Keratinocyte (primary cell): ENCODE data around the gene TUBB4A. TPM values are rescaled to one million over a fixed set of nuclear protein-coding genes. Genes with fewer than 3 reads are reported as not detected.

Experiments used
- DNase-seq: peaks from one replicate; pipeline ENCODE4 v3.0.0-alpha.2; 2011; ENCODE audit warnings: low read depth, missing footprints, low spot score
- FAIRE-seq: peaks from 2 replicates; lab custom pipeline; 2011; peaks lifted over from hg19 to GRCh38; lab: Jason Lieb, UNC
- H2AFZ ChIP-seq: 2 replicates; pipeline ENCODE4 v1.6.0; 2012; ENCODE audit warnings: low read length, control low read depth, inconsistent platforms; ENCODE audit not compliant: control insufficient read depth
- H3K27ac ChIP-seq: 2 replicates; pipeline ENCODE4 v1.5.1; 2011; ENCODE audit warnings: low read length; ENCODE audit not compliant: control insufficient read depth, insufficient read depth
- H3K27me3 ChIP-seq: 3 replicates; pipeline ENCODE4 v1.6.0; 2011; ENCODE audit warnings: low read length; ENCODE audit not compliant: control insufficient read depth, insufficient read depth; ENCODE audit errors: extremely low read depth
- H3K36me3 ChIP-seq, 2 experiments: 2 replicates in 1 of 2; 3 replicates in 1 of 2; pipeline ENCODE4 v1.5.1; 2011; ENCODE audit warnings: low read length in 2 of 2, mild to moderate bottlenecking in 1 of 2; ENCODE audit not compliant: control insufficient read depth in 2 of 2, insufficient read depth in 2 of 2; ENCODE audit errors: extremely low read depth in 1 of 2
- H3K4me1 ChIP-seq: 3 replicates; pipeline ENCODE4 v1.5.1; 2011; ENCODE audit warnings: low read length; ENCODE audit not compliant: control insufficient read depth, insufficient read depth; ENCODE audit errors: extremely low read depth
- H3K4me2 ChIP-seq: 3 replicates; pipeline ENCODE4 v1.6.0; 2011; ENCODE audit warnings: low read depth, low read length; ENCODE audit not compliant: control insufficient read depth, insufficient read depth; ENCODE audit errors: extremely low read depth
- H3K4me3 ChIP-seq, 3 experiments: fragments of 200-600 bp in 1 of 3; sonication (generic) in 1 of 3; 2 replicates in 2 of 3; 3 replicates in 1 of 3; pipeline ENCODE4 v1.5.1; 2011 to 2016; ENCODE audit warnings: low read length in 3 of 3, mild to moderate bottlenecking in 3 of 3, control low read depth in 2 of 3, inconsistent platforms in 1 of 3, low read depth in 1 of 3, mixed read lengths in 1 of 3, mixed run types in 1 of 3, moderate library complexity in 1 of 3; ENCODE audit not compliant: control insufficient read depth in 2 of 3, insufficient read depth in 2 of 3; ENCODE audit errors: extremely low read depth in 1 of 3
- H3K79me2 ChIP-seq: 2 replicates; pipeline ENCODE4 v1.6.0; 2012; ENCODE audit warnings: low read length; ENCODE audit not compliant: control insufficient read depth, insufficient read depth
- H3K9ac ChIP-seq: 3 replicates; pipeline ENCODE4 v1.6.0; 2011; ENCODE audit warnings: low read length; ENCODE audit not compliant: control insufficient read depth, insufficient read depth; ENCODE audit errors: extremely low read depth
- H3K9me1 ChIP-seq: 3 replicates; pipeline ENCODE4 v1.6.0; 2011; ENCODE audit warnings: low read length; ENCODE audit not compliant: control insufficient read depth, insufficient read depth; ENCODE audit errors: extremely low read depth
- H3K9me3 ChIP-seq: 2 replicates; pipeline ENCODE4 v1.5.1; 2012; ENCODE audit warnings: low read depth, low read length; ENCODE audit not compliant: control insufficient read depth
- H4K20me1 ChIP-seq: 3 replicates; pipeline ENCODE4 v1.6.0; 2011; ENCODE audit warnings: low read length; ENCODE audit not compliant: control insufficient read depth, insufficient read depth; ENCODE audit errors: extremely low read depth
- EZH2 ChIP-seq: IDR thresholded peaks from one replicate; pipeline ENCODE4 v1.6.1; 2012; ENCODE audit warnings: inconsistent platforms, mild to moderate bottlenecking, low read length, moderate library complexity
- dilution Hi-C: fragments of 300-500 bp; cut with MboI; formaldehyde crosslinking; loops from one replicate; pipeline ENCODE4 v1.7.0; 2020; ENCODE audit warnings: low sequenced_read_pairs; ENCODE audit not compliant: extremely low pct_ligation_motif_present
- polyA plus RNA-seq, 5 experiments: library from polyadenylated mRNA; depleted of rRNA in 3 of 5; stranded (reverse) in 3 of 5; stranded (forward) in 1 of 5; unstranded in 1 of 5; fragments of >200 nt; gene quantifications; 1 replicate in 1 of 5; 2 replicates in 3 of 5; 3 replicates in 1 of 5; pipeline versions ENCODE4 v1.2.1 to v1.2.3, GENCODE V29; 2011 to 2012; ENCODE audit warnings: missing spikeins in 2 of 5, low read depth in 1 of 5, low replicate concordance in 1 of 5
- TF ChIP-seq, protein P1 (sequence below), 3 experiments: IDR thresholded peaks in 1 of 3; conservative IDR thresholded peaks in 1 of 3; optimal IDR thresholded peaks in 1 of 3; 2 replicates in 2 of 3; 3 replicates in 1 of 3; pipeline versions ENCODE3 to v1.5.1; 2011; ENCODE audit warnings: low read length in 3 of 3, mild to moderate bottlenecking in 3 of 3, moderate library complexity in 2 of 3, control low read depth in 1 of 3, inconsistent platforms in 1 of 3; ENCODE audit not compliant: insufficient read depth in 2 of 3; ENCODE audit errors: extremely low read depth in 1 of 3

TUBB4A gene
- polyA plus RNA-seq, 1 donor (not counting 4 experiments of a cell fraction or from before 2014, with no cell fraction given), result not detected

DNA sequence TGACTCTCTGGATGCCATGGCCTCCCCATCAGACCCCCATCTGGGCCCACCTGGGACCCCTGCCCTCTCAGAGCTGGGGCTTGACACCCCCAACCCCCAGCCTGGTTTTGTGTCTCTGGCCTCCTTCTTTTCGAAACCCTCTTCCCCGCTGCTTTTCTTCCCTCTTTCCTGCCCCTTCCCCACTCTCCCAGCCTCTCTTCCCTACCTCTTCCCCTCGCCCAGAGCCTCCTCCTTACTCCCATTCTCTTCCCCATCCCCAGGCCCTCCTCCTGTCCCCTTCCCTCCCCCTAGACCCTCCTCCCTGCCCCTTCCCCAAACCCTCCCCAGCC is 30.9 kb upstream of the TUBB4A start:
- no peaks in the 10 kb centered on the region for H3K27me3 ChIP-seq
- H3K9me1 ChIP-seq, result no peaks in the 10 kb centered on the region
- peak overlapping the region; percentile 70 to 95 (median 93) for H3K4me3 ChIP-seq
- FAIRE-seq, result no peak
- H3K9ac ChIP-seq, result peak overlapping the region; percentile 85
- peak overlapping the region; percentile 96 for H3K4me2 ChIP-seq
- no peak overlapping the region for H2AFZ ChIP-seq
- dilution Hi-C loops, result no loop called here
- H3K79me2 ChIP-seq, result peaks cover 35% of the 10 kb centered on the region
- no peaks in the 10 kb centered on the region for H4K20me1 ChIP-seq
- H3K4me1 ChIP-seq, result peaks cover 31% of the 10 kb centered on the region
- no peaks in the 10 kb centered on the region for H3K9me3 ChIP-seq
- no peak overlapping the region for H3K27ac ChIP-seq
- H3K36me3 ChIP-seq, result peaks cover 11 to 16% of the 10 kb centered on the region in 2 experiments
- no peak for DNase-seq
- TF ChIP-seq, protein P1, sequence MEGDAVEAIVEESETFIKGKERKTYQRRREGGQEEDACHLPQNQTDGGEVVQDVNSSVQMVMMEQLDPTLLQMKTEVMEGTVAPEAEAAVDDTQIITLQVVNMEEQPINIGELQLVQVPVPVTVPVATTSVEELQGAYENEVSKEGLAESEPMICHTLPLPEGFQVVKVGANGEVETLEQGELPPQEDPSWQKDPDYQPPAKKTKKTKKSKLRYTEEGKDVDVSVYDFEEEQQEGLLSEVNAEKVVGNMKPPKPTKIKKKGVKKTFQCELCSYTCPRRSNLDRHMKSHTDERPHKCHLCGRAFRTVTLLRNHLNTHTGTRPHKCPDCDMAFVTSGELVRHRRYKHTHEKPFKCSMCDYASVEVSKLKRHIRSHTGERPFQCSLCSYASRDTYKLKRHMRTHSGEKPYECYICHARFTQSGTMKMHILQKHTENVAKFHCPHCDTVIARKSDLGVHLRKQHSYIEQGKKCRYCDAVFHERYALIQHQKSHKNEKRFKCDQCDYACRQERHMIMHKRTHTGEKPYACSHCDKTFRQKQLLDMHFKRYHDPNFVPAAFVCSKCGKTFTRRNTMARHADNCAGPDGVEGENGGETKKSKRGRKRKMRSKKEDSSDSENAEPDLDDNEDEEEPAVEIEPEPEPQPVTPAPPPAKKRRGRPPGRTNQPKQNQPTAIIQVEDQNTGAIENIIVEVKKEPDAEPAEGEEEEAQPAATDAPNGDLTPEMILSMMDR (optimal IDR thresholded peaks at IDR 0.05 in 1 of 3, IDR thresholded peaks at IDR 0.05 in 1 of 3, conservative IDR thresholded peaks at IDR 0.05 in 1 of 3; ENCODE audit: extremely low read depth in 1 of 3, insufficient read depth in 2 of 3, low read length in 3 of 3), result no peak
- no peak for TF ChIP-seq EZH2

DNA sequence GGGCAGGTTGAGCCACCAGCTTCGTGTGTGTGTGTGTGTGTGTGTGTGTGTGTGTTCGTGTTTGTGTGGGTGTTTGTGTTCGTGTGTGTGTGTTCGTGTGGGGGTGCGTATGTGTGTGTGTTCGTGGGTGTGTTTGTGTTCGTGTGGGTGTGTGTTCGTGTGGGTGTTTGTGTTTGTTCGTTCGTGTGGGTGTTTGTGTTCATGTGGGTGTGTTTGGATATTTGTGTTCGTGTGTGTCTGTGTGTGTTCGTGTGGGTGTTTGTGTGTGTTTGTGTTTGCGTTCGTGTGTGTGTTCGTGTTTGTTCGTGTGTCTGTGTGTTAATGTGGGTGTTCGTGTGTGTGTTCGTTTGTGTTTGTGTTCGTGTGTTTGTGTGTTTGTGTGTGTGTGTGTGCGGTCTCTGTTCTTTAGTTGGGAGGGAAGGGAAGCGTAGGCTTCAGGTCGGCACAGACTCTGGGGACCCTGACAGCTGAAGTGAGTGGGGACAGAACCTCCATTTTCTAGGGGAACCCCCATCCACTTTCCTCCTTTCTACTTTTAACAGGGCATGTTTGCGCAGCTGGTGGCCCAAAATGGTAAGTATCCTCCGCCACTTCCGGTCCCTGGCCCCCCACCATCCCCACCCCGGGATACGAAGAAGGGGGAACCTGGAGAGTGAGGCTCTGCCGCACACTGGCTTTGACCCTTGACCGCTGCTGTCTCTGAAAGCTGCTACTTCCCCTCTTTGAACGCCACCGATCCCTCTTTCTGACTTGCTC is 30.3 kb upstream of the TUBB4A start:
- Histone ChIP-seq H3K36me3 (peaks cover 11 to 16% of the 10 kb centered on the region in 2 experiments), H3K9me1 (no peaks in the 10 kb centered on the region), H2AFZ (no peak overlapping the region), H3K79me2 (peaks cover 35% of the 10 kb centered on the region), H3K9ac (peak overlapping the region; percentile 85), H3K9me3 (no peaks in the 10 kb centered on the region), H3K27ac (peak overlapping the region; percentile 84), H3K27me3 (no peaks in the 10 kb centered on the region), H4K20me1 (no peaks in the 10 kb centered on the region), H3K4me3 (peak overlapping the region; percentile 70 to 95 (median 93)), H3K4me2 (peak overlapping the region; percentile 96), H3K4me1 (peaks cover 26% of the 10 kb centered on the region)
- FAIRE-seq, result no peak
- TF ChIP-seq, protein P1 (optimal IDR thresholded peaks at IDR 0.05 in 1 of 3, IDR thresholded peaks at IDR 0.05 in 1 of 3, conservative IDR thresholded peaks at IDR 0.05 in 1 of 3; ENCODE audit: extremely low read depth in 1 of 3, insufficient read depth in 2 of 3, low read length in 3 of 3), result no peak
- no peak for TF ChIP-seq EZH2
- dilution Hi-C loops, result no loop called here
- no peak for DNase-seq
